GM19463 (cell line): ENCODE results near the gene HRH1.
"Not testable (repeated sequence)": the region's sequence is repeated elsewhere in the genome, so short reads cannot be mapped to it uniquely, and the experiment has no call there.

Experiments
- ATAC-seq: cut with Tn5 transposase; IDR thresholded peaks from one replicate; pipeline ENCODE4 v1.9.1; 2021; ENCODE audit warnings: mild to moderate bottlenecking, moderate library complexity; ENCODE audit not compliant: unreplicated experiment

Gene HRH1

DNA sequence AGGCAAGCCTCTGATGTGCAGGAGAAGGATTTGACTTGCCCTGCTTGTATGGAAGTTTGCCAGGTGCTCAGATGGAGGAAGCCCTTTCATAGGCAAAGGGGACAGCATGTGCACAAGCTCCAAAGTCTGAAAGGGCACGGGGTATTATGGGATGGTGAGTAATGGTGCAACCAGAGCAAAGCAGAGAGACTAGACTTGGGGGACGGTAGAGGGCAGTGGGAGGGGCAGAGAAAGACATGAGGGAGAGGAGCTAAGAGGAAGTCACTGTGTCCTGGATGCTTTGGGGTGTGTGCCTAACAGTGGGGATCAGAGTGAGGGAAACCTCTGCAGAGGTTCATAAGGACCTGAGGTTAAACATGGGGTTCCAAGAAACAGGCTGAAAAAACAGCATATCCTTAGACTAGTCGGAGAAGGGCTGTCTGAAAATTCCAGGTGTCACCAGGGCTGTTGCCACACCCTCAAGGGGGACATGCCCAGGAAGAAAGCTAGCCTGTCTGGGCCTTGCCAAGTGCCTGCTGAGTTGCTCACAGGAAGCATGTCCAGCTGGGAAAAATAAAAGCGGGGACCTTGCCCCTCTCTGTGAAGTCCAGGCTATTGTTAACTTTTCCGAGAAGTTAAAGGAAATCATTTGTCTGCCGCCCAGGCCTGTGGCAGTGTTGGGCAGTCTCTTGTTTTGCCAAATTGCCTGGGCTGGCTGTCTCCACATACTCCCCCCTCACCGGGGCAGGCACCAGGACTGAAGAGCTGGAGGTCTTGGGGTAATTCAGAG is 47.1 kb downstream of the HRH1 start:
- no peak for ATAC-seq

DNA sequence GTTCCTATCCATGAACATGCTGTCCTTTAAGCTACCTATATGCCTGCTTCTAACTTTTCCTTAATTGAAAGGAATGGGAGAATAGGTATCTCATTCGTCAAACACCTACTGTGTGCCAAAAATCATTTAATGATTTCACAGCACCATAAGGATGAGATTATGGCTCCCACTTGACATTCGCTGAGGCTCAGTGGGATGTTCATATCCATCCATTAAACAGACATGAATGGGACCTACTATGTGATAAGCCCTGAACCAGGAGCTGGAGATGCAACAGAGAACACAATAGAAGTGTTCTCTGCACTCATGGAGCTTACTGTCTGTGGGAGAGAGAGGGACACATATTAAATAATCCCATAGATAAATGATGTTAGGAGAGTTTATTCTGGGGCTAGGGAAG is 49.7 kb downstream of the HRH1 start:
- no peak for ATAC-seq

GRCh38 chr3:11204697-11205348 is 50.5 kb downstream of the HRH1 start:
- no peak for ATAC-seq

DNA sequence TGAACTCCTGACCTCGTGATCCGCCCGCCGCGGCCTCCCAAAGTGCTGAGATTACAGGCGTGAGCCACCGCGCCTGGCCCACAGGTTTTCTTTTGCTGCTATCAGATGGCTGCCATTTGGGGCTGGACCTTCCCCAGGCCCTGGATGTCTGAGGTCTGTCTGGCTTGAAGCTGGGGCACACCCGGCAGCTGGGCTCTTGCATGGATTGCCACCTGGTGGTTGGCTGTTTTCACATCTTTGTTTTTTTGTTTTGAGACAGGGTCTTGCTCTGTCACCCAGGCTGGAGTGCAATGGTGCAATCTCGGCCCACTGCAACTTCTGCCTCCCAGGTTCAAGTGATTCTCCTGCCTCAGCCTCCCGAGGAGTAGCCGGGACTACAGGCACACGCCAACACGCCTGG is 51.6 kb downstream of the HRH1 start:
- ATAC-seq, result not testable (repeated sequence)

DNA sequence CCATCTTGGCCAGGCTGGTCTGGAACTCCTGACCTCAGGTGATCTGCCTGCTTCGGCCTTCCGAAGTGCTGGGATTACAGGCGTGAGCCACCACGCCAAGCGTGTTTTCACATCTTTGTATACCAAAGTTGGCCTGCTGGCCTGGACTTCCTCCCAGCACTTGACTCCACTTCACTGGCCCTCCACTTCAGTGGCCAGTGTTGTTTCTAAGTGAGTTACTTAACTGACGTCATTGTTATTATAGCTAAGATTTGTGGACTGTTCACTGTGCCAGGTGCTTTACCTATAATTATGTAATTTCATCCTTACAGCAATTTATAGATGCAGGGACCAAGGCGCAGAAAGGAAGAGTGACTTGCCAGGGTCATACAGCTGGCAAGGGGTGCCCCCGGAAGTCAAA is 52.0 kb downstream of the HRH1 start:
- ATAC-seq, result no peak

DNA sequence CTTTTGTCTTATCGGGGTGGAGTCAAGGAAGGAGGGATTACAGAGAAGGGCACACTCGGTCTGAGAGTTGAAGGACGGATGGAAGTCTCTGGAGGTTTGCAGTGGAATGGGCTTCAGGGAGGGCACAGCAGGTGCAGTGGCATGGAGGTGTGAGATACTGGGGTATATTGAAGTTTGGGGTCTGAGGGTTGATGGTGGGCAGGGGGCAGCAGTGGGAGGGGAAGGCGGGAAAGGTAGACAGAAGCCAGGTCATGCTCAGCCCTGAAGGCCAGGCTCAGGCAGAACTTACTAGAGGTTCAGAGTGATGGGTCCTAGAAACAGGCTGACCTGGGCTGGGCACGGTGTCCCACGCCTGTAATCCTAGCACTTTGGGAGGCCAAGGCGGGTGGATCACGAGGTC is 52.7 kb downstream of the HRH1 start:
- no peak for ATAC-seq

- no peak for ATAC-seq
Measured at GRCh38 chr3:11211531-11212298, 57.4 kb downstream of the HRH1 start.

- ATAC-seq, result no peak
Measured at GRCh38 chr3:11212299-11212608, 58.0 kb downstream of the HRH1 start.

DNA sequence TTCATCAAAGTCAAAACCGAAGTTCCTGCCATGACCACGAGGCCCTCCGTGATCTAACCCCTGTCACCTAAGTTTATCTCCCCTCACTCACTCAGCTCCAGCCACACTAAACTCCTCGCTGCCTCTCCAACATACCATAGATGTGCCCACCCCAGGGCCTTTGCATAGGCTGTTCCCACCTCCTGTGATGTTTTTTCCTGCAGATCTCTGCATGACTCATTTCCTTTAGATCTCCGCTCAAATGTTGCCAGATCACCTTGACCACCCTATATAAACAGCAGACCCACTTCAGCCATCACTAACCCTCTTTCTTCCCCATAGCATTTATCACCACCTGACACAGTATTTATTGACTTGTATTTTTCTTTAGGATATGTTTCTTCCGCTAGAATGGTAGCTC is 58.5 kb downstream of the HRH1 start:
- ATAC-seq, result no peak

GRCh38 chr3:11213810-11214450 is 59.6 kb downstream of the HRH1 start:
- no peak for ATAC-seq

DNA sequence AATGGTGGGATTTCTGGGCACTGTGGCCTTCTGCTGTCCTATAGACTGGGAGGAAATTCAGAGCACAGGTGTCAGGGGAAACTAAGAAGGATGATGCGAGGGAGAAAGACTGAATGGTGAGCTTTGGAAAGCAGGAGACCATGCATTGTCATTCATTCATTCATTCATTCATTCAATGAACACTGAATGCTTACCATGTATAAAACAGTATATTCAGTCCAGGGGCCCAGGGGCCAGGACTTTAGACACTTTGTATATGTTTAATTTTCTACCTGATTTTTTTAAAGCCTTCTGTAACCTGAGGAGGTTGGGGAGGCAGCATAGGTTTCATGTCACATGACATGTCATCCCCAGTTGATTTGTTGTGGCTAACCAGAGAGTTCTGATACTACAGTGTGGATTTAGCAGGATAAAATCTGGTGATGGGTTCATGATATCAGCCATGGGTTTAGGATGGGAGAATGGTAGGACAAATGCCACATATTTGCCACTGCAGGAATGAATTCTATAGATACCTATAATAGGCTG is 60.2 kb downstream of the HRH1 start:
- no peak for ATAC-seq

DNA sequence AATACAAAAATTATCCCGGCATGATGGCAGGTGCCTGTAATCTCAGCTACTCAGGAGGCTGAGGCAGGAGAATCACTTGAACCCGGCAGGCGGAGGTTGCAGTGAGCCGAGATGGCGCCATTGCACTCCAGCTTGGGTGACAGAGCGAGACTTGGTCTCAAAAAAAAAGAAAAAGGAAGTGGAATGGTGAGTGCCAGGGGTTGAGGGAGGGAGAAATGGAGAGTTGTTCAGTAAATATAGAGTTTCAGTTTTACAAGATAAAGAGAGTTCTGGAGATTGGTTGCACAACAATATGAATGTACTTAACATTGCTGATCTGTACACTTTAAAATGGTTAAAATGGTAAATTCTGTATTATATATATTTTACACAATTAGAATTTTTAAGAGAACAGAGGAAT is 63.1 kb downstream of the HRH1 start:
- not testable (repeated sequence) for ATAC-seq

DNA sequence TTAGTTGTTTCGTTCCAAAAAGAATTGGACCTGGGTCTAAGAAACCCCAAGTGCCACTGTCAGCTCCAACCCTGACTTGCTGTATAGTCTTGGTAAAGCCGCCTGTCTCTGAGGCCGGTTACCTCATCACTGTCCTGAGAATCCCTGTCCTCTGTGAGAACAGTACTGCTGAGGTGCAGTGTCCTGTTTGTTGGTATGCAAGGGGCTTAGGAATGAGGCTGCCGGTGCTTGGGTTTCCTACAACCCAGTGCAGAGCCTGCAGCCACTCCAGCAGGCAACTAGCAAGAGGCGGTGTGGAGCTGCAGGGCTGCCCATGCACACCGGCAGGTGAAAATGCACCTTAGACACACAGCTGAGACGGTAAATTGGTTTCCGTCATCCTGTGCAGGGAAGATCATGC is 65.9 kb downstream of the HRH1 start:
- no peak for ATAC-seq

GRCh38 chr3:11221818-11222415 is 67.6 kb downstream of the HRH1 start:
- no peak for ATAC-seq

GRCh38 chr3:11224010-11224409 is 69.7 kb downstream of the HRH1 start:
- ATAC-seq, result no peak

- ATAC-seq, result no peak
Measured at GRCh38 chr3:11224870-11225229, 70.6 kb downstream of the HRH1 start.

GRCh38 chr3:11226042-11226370 is 71.7 kb downstream of the HRH1 start:
- ATAC-seq, result no peak

DNA sequence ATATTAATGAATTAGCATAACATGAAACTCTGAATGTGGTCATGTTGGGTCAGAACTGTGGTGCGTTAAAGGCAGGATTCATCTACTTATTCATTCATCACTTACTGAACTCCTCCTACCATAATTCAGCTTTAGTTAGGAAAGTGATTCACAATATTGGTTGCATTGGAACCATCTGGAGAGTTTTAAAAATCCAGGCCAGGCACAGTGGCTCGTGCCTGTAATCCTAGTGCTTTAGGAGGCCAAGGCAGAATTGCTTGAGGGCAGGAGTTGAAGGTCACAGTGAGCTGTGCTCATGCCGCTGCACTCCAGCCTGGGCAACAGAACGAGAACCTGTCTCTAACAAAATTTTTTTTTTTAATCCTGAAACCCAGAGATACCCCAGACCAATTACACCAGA is 73.7 kb downstream of the HRH1 start:
- no peak for ATAC-seq

DNA sequence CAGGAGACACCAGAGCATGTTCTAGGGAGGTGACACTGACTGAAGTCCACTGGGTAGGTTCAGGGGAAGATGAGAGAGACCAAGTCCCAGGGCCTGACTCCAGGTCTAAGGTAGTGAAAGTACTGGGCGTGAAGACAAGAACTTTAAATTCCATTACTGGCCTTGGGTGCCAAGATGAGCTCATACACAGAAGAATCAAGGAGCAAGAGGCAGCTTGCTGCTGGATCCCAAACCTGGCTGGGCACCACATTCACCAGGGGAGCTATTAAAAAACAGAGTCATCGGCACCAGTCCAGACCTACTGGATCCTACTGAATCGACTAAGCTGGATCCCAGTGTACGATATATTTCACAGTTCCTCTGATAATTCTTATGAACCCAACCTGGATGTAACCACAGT is 75.8 kb downstream of the HRH1 start:
- no peak for ATAC-seq

- no peak for ATAC-seq
Measured at GRCh38 chr3:11230832-11231231, 76.5 kb downstream of the HRH1 start.

DNA sequence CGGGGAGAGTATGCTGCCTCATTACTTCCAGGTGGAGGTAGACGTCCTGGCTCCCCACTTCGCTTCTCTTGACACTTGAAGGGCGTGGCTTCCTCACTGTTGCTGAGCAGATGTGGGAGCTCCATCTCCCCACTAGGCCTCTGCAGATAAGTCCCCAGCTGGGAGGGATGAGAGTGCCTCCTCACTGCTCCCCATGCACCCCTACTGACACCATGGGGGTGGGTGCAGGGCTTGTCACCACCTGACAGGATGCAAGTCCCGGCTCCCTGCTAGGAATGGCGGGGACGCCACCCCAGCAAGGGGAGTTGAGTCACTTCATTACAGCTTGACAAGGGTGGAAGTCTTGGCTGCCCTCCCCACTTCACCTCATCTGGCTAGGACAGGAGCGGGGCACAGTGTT is 81.1 kb downstream of the HRH1 start:
- no peak for ATAC-seq
